H1 (cell line): ENCODE measurements around the gene KLF13. TPM values are rescaled to one million over a fixed set of nuclear protein-coding genes. Genes with fewer than 3 reads are reported as not detected.

Experiments used
- BRCA1 ChIP-seq: IDR thresholded peaks from 2 replicates; pipeline ENCODE4 v1.6.1; 2012; ENCODE audit warnings: low read depth, low read length, improper control_type of control experiment
- CBX8 ChIP-seq: fragments of 300-800, 300-1000 bp; sonication (generic); IDR thresholded peaks from 2 replicates; pipeline ENCODE4 v1.7.1; 2016; ENCODE audit warnings: low read depth, low read length, borderline replicate concordance
- CHD7 ChIP-seq: fragments of 300-600 bp; sonication (generic); IDR thresholded peaks from 2 replicates; pipeline ENCODE4 v1.7.1; 2012; ENCODE audit warnings: low read length, moderate library complexity, mild to moderate bottlenecking, inconsistent platforms; ENCODE audit not compliant: insufficient replicate concordance
- CREB1 ChIP-seq: IDR thresholded peaks from 2 replicates; pipeline ENCODE4 v1.6.1; 2012; ENCODE audit warnings: inconsistent platforms
- EZH2 ChIP-seq: fragments of 200-600 bp; sonication (generic); IDR thresholded peaks from 2 replicates; pipeline ENCODE4 v1.7.1; 2012; ENCODE audit warnings: low read depth, mild to moderate bottlenecking, moderate library complexity, low read length, inconsistent platforms; ENCODE audit not compliant: severe bottlenecking
- FOSL1 ChIP-seq: IDR thresholded peaks from 2 replicates; pipeline ENCODE4 v1.6.1; 2011; ENCODE audit warnings: mild to moderate bottlenecking, low read depth, low read length, moderate library complexity; ENCODE audit not compliant: insufficient read depth
- HDAC2 ChIP-seq, 2 experiments: fragments of 300-600 bp in 1 of 2; sonication (generic) in 1 of 2; IDR thresholded peaks; 2 replicates each; pipeline ENCODE4 v1.6.1; 2011 to 2012; ENCODE audit warnings: low read depth in 2 of 2, low read length in 2 of 2, mild to moderate bottlenecking in 2 of 2, moderate library complexity in 2 of 2, borderline replicate concordance in 1 of 2, inconsistent platforms in 1 of 2
- KDM4A ChIP-seq: IDR thresholded peaks from one replicate; pipeline ENCODE4 v1.7.1; 2012; ENCODE audit warnings: low read depth, mild to moderate bottlenecking, moderate library complexity, low read length, inconsistent platforms; ENCODE audit not compliant: severe bottlenecking
- KDM5A ChIP-seq: fragments of 200-600 bp; IDR thresholded peaks from 2 replicates; pipeline ENCODE4 v1.7.1; 2012; ENCODE audit warnings: mild to moderate bottlenecking, low read length, inconsistent platforms, mixed read lengths
- NRF1 ChIP-seq: IDR thresholded peaks from 2 replicates; pipeline ENCODE4 v1.6.1; 2011; ENCODE audit warnings: mild to moderate bottlenecking, low read depth, low read length, improper control_type of control experiment
- POLR2A ChIP-seq, 2 experiments: IDR thresholded peaks; 1 replicate in 1 of 2; 2 replicates in 1 of 2; pipeline ENCODE4 v1.6.1; 2011; ENCODE audit warnings: low read depth in 2 of 2, low read length in 2 of 2, mild to moderate bottlenecking in 2 of 2; ENCODE audit errors: control extremely low read depth in 1 of 2
- RFX5 ChIP-seq: IDR thresholded peaks from 2 replicates; pipeline ENCODE4 v1.6.1; 2011; ENCODE audit warnings: low read depth, low read length, improper control_type of control experiment, borderline replicate concordance
- SUZ12 ChIP-seq: fragments of 200-600 bp; sonication (generic); IDR thresholded peaks from 2 replicates; pipeline ENCODE4 v1.6.1; 2012; ENCODE audit warnings: mild to moderate bottlenecking, inconsistent platforms, low read length, moderate library complexity, mixed read lengths
- polyA plus RNA-seq, 7 experiments: library from polyadenylated mRNA; depleted of rRNA in 3 of 7; stranded (reverse) in 5 of 7; unstranded in 2 of 7; fragments of >200 nt in 5 of 7; fragments of 200-250 nt in 2 of 7; gene quantifications; 1 replicate in 5 of 7; 2 replicates in 1 of 7; 4 replicates in 1 of 7; pipeline versions ENCODE4 v1.2.1 to v1.2.3, GENCODE V29; 2011 to 2013; ENCODE audit warnings: missing spikeins in 2 of 7, mixed read lengths in 2 of 7
- total RNA-seq: library from RNA; stranded (reverse); fragmentation: NEBNext Ultra II Directional; extraction: Animal tissue kit (Norgen Biotek cat#: 25700); gene quantifications from 2 replicates; pipeline ENCODE4 v1.2.1, GENCODE V29; 2021

The KLF13 gene
- total and polyA plus RNA-seq, 2 of the 8 experiments (the other 6 are each of a cell fraction or from before 2014, with no cell fraction given): 18.3 to 33.4 TPM

- TF ChIP-seq CHD7: no peak
- no peak for TF ChIP-seq SUZ12
- no peak for TF ChIP-seq POLR2A (IDR thresholded peaks at IDR 0.05; ENCODE audit: control extremely low read depth in 1 of 2, low read depth in 2 of 2, low read length in 2 of 2)
- no peak for TF ChIP-seq KDM4A
- TF ChIP-seq KDM5A: no peak
- no peak for TF ChIP-seq BRCA1
- no peak for TF ChIP-seq CBX8
- no peak for TF ChIP-seq FOSL1
- TF ChIP-seq HDAC2 (IDR thresholded peaks at IDR 0.05; ENCODE audit: borderline replicate concordance in 1 of 2, low read depth in 2 of 2, low read length in 2 of 2): no peak
- no peak for TF ChIP-seq RFX5
- TF ChIP-seq EZH2: no peak
- no peak for TF ChIP-seq NRF1
- no peak for TF ChIP-seq CREB1
These were observed 47.9 kb downstream of the KLF13 start (continued) for GRCh38 chr15:31374489-31374888.
